HCT116 (cell line): ENCODE data around the gene AGAP1. TPM values are rescaled to one million over a fixed set of nuclear protein-coding genes. Genes with fewer than 3 reads are reported as not detected.

ENCODE experiments used
- ATAC-seq: fragments of 200-7000 bp; cut with Tn5 transposase; 2 replicates; pipeline ENCODE4 v1.9.1; 2020; ENCODE audit warnings: mild to moderate bottlenecking, moderate library complexity
- BruUV-seq: library from RNA; stranded (reverse); fragments of 400-500 nt; replicated peaks from 2 replicates; lab custom pipeline; 2021; lab: Mats Ljungman, UMichigan
- CTCF ChIA-PET: fragments of 300-600 bp; sonication (Branson Sonifier 250); formaldehyde crosslinking; loops from one replicate; lab custom pipeline; 2021; ENCODE audit warnings: antibody characterized with exemption; lab: Charles Lee
- POLR2A ChIA-PET: fragments of 300-600, 350-600 bp; sonication (Branson Sonifier 250); formaldehyde crosslinking; loops from one replicate; lab custom pipeline; 2021; ENCODE audit warnings: antibody characterized with exemption; lab: Charles Lee
- RAD21 ChIA-PET, 2 experiments: fragments of 300-600 bp; sonication (Branson Sonifier 250); formaldehyde crosslinking; loops; one replicate each; lab custom pipeline; 2023; ENCODE audit warnings: low total read pairs in 2 of 2; ENCODE audit not compliant: uncharacterized antibody in 2 of 2, unreplicated experiment in 2 of 2, low non-redundant PET in 1 of 2; lab: Charles Lee
- DNase-seq: peaks from one replicate; pipeline ENCODE4 v3.0.0-alpha.2; 2010; ENCODE audit warnings: low read depth, low spot score
- H2AFZ ChIP-seq: fragments of 200-600 bp; shearing (Covaris generic), sonication (generic); 2 replicates; pipeline ENCODE4 v1.6.1; 2017; ENCODE audit warnings: low read depth, mixed run types, mixed read lengths, antibody characterized with exemption, low read length; ENCODE audit not compliant: poor library complexity, severe bottlenecking
- H3K27ac ChIP-seq: 2 replicates; pipeline ENCODE4 v1.5.1; 2012; ENCODE audit warnings: low read depth, low read length
- H3K27me3 ChIP-seq: fragments of 200-600 bp; sonication (generic); 2 replicates; pipeline ENCODE4 v1.6.1; 2016; ENCODE audit warnings: mixed run types, low read length, mixed read lengths; ENCODE audit not compliant: insufficient read depth
- H3K36me3 ChIP-seq, 2 experiments: fragments of 200-500 bp in 1 of 2; fragments of 200-600 bp in 1 of 2; sonication (Bioruptor generic) in 1 of 2; sonication (generic) in 1 of 2; 2 replicates each; pipeline versions ENCODE4 v1.5.1 to v1.6.1; 2014 to 2016; ENCODE audit warnings: low read length in 2 of 2, inconsistent platforms in 1 of 2, mixed read lengths in 1 of 2, mixed run types in 1 of 2; ENCODE audit not compliant: insufficient read depth in 2 of 2, control insufficient read depth in 1 of 2
- H3K4me1 ChIP-seq, 2 experiments: fragments of 200-600 bp in 1 of 2; sonication (generic) in 1 of 2; 2 replicates each; pipeline versions ENCODE4 v1.5.1 to v1.6.1; 2012 to 2017; ENCODE audit warnings: low read length in 2 of 2, inconsistent platforms in 1 of 2, mild to moderate bottlenecking in 1 of 2, mixed read lengths in 1 of 2, mixed run types in 1 of 2, moderate library complexity in 1 of 2; ENCODE audit not compliant: insufficient read depth in 2 of 2, control insufficient read depth in 1 of 2
- H3K4me2 ChIP-seq: fragments of 200-600 bp; sonication (generic); 2 replicates; pipeline ENCODE4 v1.6.1; 2017; ENCODE audit warnings: mixed run types, low read length, mixed read lengths
- H3K4me3 ChIP-seq, 2 experiments: fragments of 200-600 bp in 1 of 2; sonication (generic) in 1 of 2; replicated peaks in 1 of 2; 2 replicates each; pipeline ENCODE4 v1.5.1; 2011 to 2016; ENCODE audit warnings: low read length in 2 of 2, control low read depth in 1 of 2, low read depth in 1 of 2, mild to moderate bottlenecking in 1 of 2, mixed read lengths in 1 of 2, mixed run types in 1 of 2
- H3K79me2 ChIP-seq: fragments of 200-600 bp; sonication (generic); 2 replicates; pipeline ENCODE4 v1.6.1; 2017; ENCODE audit warnings: mild to moderate bottlenecking, mixed run types, low read length, moderate library complexity, mixed read lengths; ENCODE audit not compliant: insufficient read depth
- H3K9ac ChIP-seq: fragments of 200-600 bp; sonication (generic); 2 replicates; pipeline ENCODE4 v1.6.1; 2016; ENCODE audit warnings: low read length, mixed read lengths
- H3K9me2 ChIP-seq: fragments of 200-600 bp; sonication (generic), shearing (Covaris generic); 2 replicates; pipeline ENCODE4 v1.6.1; 2017; ENCODE audit warnings: mixed run types, mild to moderate bottlenecking, moderate library complexity; ENCODE audit not compliant: insufficient read depth
- H3K9me3 ChIP-seq, 2 experiments: fragments of 200-500 bp in 1 of 2; fragments of 200-600 bp in 1 of 2; sonication (Bioruptor generic) in 1 of 2; sonication (generic) in 1 of 2; 2 replicates each; pipeline ENCODE4 v1.6.1; 2014 to 2017; ENCODE audit warnings: low read length in 2 of 2, mixed read lengths in 2 of 2, inconsistent platforms in 1 of 2, low read depth in 1 of 2, mild to moderate bottlenecking in 1 of 2, mixed run types in 1 of 2, moderate library complexity in 1 of 2; ENCODE audit not compliant: control insufficient read depth in 1 of 2, insufficient read depth in 1 of 2
- H4K20me1 ChIP-seq: fragments of 200-600 bp; sonication (generic), shearing (Covaris generic); 2 replicates; pipeline ENCODE4 v1.6.1; 2017; ENCODE audit warnings: mixed run types, mild to moderate bottlenecking, moderate library complexity; ENCODE audit not compliant: insufficient read depth
- MAX ChIP-seq: IDR thresholded peaks from 2 replicates; pipeline ENCODE4 v1.6.1; 2012
- SIN3A ChIP-seq: IDR thresholded peaks from 2 replicates; pipeline ENCODE4 v1.6.1; 2012; ENCODE audit warnings: low read depth
- TCF7L2 ChIP-seq: IDR thresholded peaks from 2 replicates; pipeline ENCODE4 v1.7.0; 2011; ENCODE audit warnings: borderline replicate concordance, inconsistent platforms; ENCODE audit not compliant: insufficient read depth, insufficient read length; ENCODE audit errors: extremely low read depth
- YY1 ChIP-seq: IDR thresholded peaks from 2 replicates; pipeline ENCODE4 v1.6.1; 2011; ENCODE audit warnings: low read length, low read depth, moderate library complexity, mild to moderate bottlenecking; ENCODE audit not compliant: insufficient replicate concordance; ENCODE audit errors: extremely low read depth
- ZFX ChIP-seq: fragments of 450-650 bp; IDR thresholded peaks from 2 replicates; pipeline ENCODE4 v1.6.1; 2017
- intact Hi-C: fragments of 100-400 bp; cut with micrococcal nuclease; formaldehyde crosslinking; loops from 2 replicates; pipeline ENCODE4 v1.10.0; 2022
- total RNA-seq: library from RNA; stranded (reverse); gene quantifications from one replicate; pipeline ENCODE4 v1.2.1, GENCODE V29; 2021; ENCODE audit not compliant: unreplicated experiment
- TF ChIP-seq, protein P1 (sequence below): IDR thresholded peaks from 2 replicates; pipeline ENCODE4 v1.6.1; 2011; ENCODE audit warnings: mild to moderate bottlenecking, low read length, moderate library complexity; ENCODE audit not compliant: insufficient replicate concordance; ENCODE audit errors: extremely low read depth

Gene AGAP1
- total RNA-seq, 1 experiment from 2014 or later = 43.8 TPM

GRCh38 chr2:235894839-235895238 lies 401.0 kb downstream of the AGAP1 start:
- no peaks in the 10 kb centered on the region for H3K4me1 ChIP-seq
- H3K9me2 ChIP-seq = no peaks in the 10 kb centered on the region
- intact Hi-C loops = no loop called here
- no peak overlapping the region for H3K9ac ChIP-seq
- no peaks in the 10 kb centered on the region for H3K9me3 ChIP-seq
- H2AFZ ChIP-seq = no peak overlapping the region
- H4K20me1 ChIP-seq = no peaks in the 10 kb centered on the region
- H3K36me3 ChIP-seq = no peaks in the 10 kb centered on the region
- ChIA-PET RAD21 (no interaction called here), CTCF (no interaction called here), POLR2A (no interaction called here)
- H3K4me2 ChIP-seq = no peak overlapping the region
- no TSS peak for BruUV-seq
- DNase-seq (no peak), ATAC-seq (no peak)
- H3K27ac ChIP-seq = no peak overlapping the region
- TF ChIP-seq, protein P1, sequence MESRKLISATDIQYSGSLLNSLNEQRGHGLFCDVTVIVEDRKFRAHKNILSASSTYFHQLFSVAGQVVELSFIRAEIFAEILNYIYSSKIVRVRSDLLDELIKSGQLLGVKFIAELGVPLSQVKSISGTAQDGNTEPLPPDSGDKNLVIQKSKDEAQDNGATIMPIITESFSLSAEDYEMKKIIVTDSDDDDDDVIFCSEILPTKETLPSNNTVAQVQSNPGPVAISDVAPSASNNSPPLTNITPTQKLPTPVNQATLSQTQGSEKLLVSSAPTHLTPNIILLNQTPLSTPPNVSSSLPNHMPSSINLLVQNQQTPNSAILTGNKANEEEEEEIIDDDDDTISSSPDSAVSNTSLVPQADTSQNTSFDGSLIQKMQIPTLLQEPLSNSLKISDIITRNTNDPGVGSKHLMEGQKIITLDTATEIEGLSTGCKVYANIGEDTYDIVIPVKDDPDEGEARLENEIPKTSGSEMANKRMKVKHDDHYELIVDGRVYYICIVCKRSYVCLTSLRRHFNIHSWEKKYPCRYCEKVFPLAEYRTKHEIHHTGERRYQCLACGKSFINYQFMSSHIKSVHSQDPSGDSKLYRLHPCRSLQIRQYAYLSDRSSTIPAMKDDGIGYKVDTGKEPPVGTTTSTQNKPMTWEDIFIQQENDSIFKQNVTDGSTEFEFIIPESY = no peak
- no peak for TF ChIP-seq MAX
- no peak overlapping the region for H3K4me3 ChIP-seq
- no peaks in the 10 kb centered on the region for H3K27me3 ChIP-seq
- H3K79me2 ChIP-seq = no peaks in the 10 kb centered on the region

DNA sequence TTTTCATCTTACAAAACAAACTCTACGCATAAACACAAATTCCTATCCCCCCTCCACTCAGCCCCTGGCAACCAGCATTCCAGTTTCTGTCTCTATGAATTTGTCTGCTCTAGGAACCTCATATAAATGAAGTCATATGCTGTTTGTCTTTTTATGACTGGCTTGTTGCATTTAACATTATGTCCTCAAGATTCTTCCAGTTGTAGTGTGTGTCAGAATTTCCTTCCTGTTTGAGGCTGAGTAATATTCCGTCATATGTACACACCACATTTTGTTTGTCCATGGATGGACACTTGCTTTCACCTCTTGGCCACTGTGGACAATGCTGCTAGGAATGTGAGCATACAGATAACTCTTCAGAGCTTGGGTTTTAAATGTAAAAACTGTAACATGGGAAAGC lies 402.2 kb downstream of the AGAP1 start:
- no peaks in the 10 kb centered on the region for H3K4me1 ChIP-seq
- no peaks in the 10 kb centered on the region for H3K79me2 ChIP-seq
- no peak for TF ChIP-seq YY1
- no peak for TF ChIP-seq ZFX
- TF ChIP-seq TCF7L2 = no peak
- TF ChIP-seq SIN3A = no peak
- H2AFZ ChIP-seq = no peak overlapping the region
- ChIA-PET POLR2A (no interaction called here), RAD21 (no interaction called here), CTCF (no interaction called here)
- H3K4me3 ChIP-seq = no peak overlapping the region
- H3K9me2 ChIP-seq = no peaks in the 10 kb centered on the region
- no peak for ATAC-seq
- no peak overlapping the region for H3K4me2 ChIP-seq
- no peak overlapping the region for H3K9ac ChIP-seq
- BruUV-seq = no TSS peak
- no peaks in the 10 kb centered on the region for H4K20me1 ChIP-seq
- intact Hi-C loops = no loop called here
- no peak overlapping the region for H3K27ac ChIP-seq
- no peaks in the 10 kb centered on the region for H3K9me3 ChIP-seq
- H3K27me3 ChIP-seq = no peaks in the 10 kb centered on the region
- no peak for DNase-seq
- H3K36me3 ChIP-seq = no peaks in the 10 kb centered on the region
